SK-N-SH treated with all-trans-retinoic acid at 6 μM for 48 hours (cell line): ENCODE data around the gene MLIP.
A peak's percentile ranks its signal among the peaks of the same experiment; 100 is the strongest.

Source experiments
- ATAC-seq: fragments of 200-7000 bp; cut with Tn5 transposase; 3 replicates; pipeline ENCODE4 v1.9.1; 2020; ENCODE audit warnings: mild to moderate bottlenecking, moderate library complexity
- ARNTL ChIP-seq: fragments of 450-650 bp; formaldehyde crosslinking; IDR thresholded peaks from 2 replicates; pipeline ENCODE4 v1.5.0; 2020; ENCODE audit warnings: low read depth, mild to moderate bottlenecking, moderate library complexity, borderline replicate concordance
- BACH2 ChIP-seq: fragments of 250-450 bp; sonication (Bioruptor Pico); IDR thresholded peaks from 2 replicates; pipeline ENCODE4 v1.9.0; 2021; ENCODE audit warnings: mild to moderate bottlenecking, borderline replicate concordance
- CREB5 ChIP-seq: fragments of 250-450 bp; sonication (Bioruptor Pico); IDR thresholded peaks from 2 replicates; pipeline ENCODE4 v1.5.1; 2020; ENCODE audit warnings: low read depth, mild to moderate bottlenecking, moderate library complexity
- CSDC2 ChIP-seq: fragments of 250-450 bp; sonication (Bioruptor Pico); IDR thresholded peaks from 2 replicates; pipeline ENCODE4 v1.5.0; 2020; ENCODE audit warnings: mild to moderate bottlenecking, moderate library complexity
- ESRRG ChIP-seq: fragments of 250-450 bp; sonication (Bioruptor Pico); IDR thresholded peaks from 2 replicates; pipeline ENCODE4 v1.6.1; 2021; ENCODE audit warnings: mild to moderate bottlenecking
- GLIS3 ChIP-seq: fragments of 250-450 bp; sonication (Bioruptor Pico); IDR thresholded peaks from 2 replicates; pipeline ENCODE4 v1.5.0; 2020; ENCODE audit warnings: mild to moderate bottlenecking, moderate library complexity
- ISL1 ChIP-seq: fragments of 250-450 bp; sonication (Bioruptor Pico); IDR thresholded peaks from 2 replicates; pipeline ENCODE4 v2.1.2; 2022; ENCODE audit warnings: mild to moderate bottlenecking, moderate library complexity
- OSR1 ChIP-seq: fragments of 250-450 bp; sonication (Bioruptor Pico); IDR thresholded peaks from 2 replicates; pipeline ENCODE4 v1.8.0; 2022; ENCODE audit warnings: moderate library complexity, mild to moderate bottlenecking, inconsistent platforms
- PATZ1 ChIP-seq: fragments of 250-450 bp; sonication (Bioruptor Pico); IDR thresholded peaks from 2 replicates; pipeline ENCODE4 v1.8.0; 2020; ENCODE audit warnings: mild to moderate bottlenecking, moderate library complexity, borderline replicate concordance
- PPARA ChIP-seq: fragments of 250-450 bp; sonication (Bioruptor Pico); IDR thresholded peaks from 2 replicates; pipeline ENCODE4 v1.5.0; 2020; ENCODE audit warnings: mild to moderate bottlenecking, borderline replicate concordance
- RARB ChIP-seq: fragments of 250-450 bp; sonication (Bioruptor Pico); IDR thresholded peaks from 2 replicates; pipeline ENCODE4 v1.8.0; 2021; ENCODE audit warnings: mild to moderate bottlenecking, moderate library complexity
- SNAI2 ChIP-seq: fragments of 250-450 bp; sonication (Bioruptor Pico); IDR thresholded peaks from 2 replicates; pipeline ENCODE4 v1.5.0; 2020; ENCODE audit warnings: mild to moderate bottlenecking, moderate library complexity
- TCF4 ChIP-seq: fragments of 250-450 bp; sonication (Bioruptor Pico); IDR thresholded peaks from 2 replicates; pipeline ENCODE4 v1.8.0; 2021; ENCODE audit warnings: mild to moderate bottlenecking, moderate library complexity, borderline replicate concordance
- TOX ChIP-seq: fragments of 250-450 bp; sonication (Bioruptor Pico); IDR thresholded peaks from 2 replicates; pipeline ENCODE4 v1.8.0; 2021; ENCODE audit warnings: mild to moderate bottlenecking, moderate library complexity, borderline replicate concordance
- ZC3H10 ChIP-seq: fragments of 250-450 bp; sonication (Bioruptor Pico); IDR thresholded peaks from 2 replicates; pipeline ENCODE4 v1.5.1; 2021; ENCODE audit warnings: mild to moderate bottlenecking, moderate library complexity
- ZFP30 ChIP-seq: fragments of 450-650 bp; formaldehyde crosslinking; IDR thresholded peaks from 2 replicates; pipeline ENCODE4 v1.5.0; 2022; ENCODE audit warnings: mild to moderate bottlenecking, moderate library complexity
- ZNF565 ChIP-seq: fragments of 450-650 bp; formaldehyde crosslinking; conservative IDR thresholded peaks from 2 replicates; pipeline ENCODE4 v1.5.0; 2020; ENCODE audit warnings: low read depth, mild to moderate bottlenecking, moderate library complexity
- ZNF70 ChIP-seq: fragments of 450-650 bp; formaldehyde crosslinking; IDR thresholded peaks from 2 replicates; pipeline ENCODE4 v1.5.0; 2020; ENCODE audit warnings: mild to moderate bottlenecking, moderate library complexity
- ZNF8 ChIP-seq: fragments of 450-650 bp; formaldehyde crosslinking; IDR thresholded peaks from 2 replicates; pipeline ENCODE4 v1.5.0; 2020; ENCODE audit warnings: mild to moderate bottlenecking, moderate library complexity
- TF ChIP-seq, protein P1 (sequence below): fragments of 250-450 bp; sonication (Bioruptor Pico); IDR thresholded peaks from 2 replicates; pipeline ENCODE4 v1.5.1; 2021; ENCODE audit warnings: mild to moderate bottlenecking, moderate library complexity
- TF ChIP-seq, protein P2 (sequence below): fragments of 250-450 bp; sonication (Bioruptor Pico); IDR thresholded peaks from 2 replicates; pipeline ENCODE4 v1.8.0; 2021; ENCODE audit warnings: low read depth, mild to moderate bottlenecking, moderate library complexity, borderline replicate concordance

Gene MLIP

DNA sequence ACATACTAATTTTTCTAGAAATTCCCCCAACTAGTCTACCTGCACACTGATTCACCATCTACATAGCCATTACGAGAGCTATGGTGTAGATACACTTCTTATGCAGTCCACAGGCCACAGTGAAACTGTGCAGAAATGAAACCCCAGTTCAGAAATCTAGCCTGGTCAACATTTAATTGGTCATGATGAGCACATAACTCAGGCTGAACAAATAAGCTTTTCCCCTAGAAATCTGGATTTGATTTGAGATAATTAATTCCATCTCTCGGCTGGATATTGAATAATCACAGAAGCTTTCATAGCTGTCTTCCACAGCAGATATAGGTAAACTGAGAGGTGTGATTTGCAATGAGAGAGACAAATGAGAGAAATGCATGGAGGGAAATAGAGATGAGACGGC, 174.4 kb downstream of the MLIP start:
- peak; percentile 69 for ATAC-seq
- TF ChIP-seq GLIS3 (CRISPR knock-in tag) (no peak), ESRRG (no peak), ZNF8 (CRISPR knock-in tag) (no peak)

DNA sequence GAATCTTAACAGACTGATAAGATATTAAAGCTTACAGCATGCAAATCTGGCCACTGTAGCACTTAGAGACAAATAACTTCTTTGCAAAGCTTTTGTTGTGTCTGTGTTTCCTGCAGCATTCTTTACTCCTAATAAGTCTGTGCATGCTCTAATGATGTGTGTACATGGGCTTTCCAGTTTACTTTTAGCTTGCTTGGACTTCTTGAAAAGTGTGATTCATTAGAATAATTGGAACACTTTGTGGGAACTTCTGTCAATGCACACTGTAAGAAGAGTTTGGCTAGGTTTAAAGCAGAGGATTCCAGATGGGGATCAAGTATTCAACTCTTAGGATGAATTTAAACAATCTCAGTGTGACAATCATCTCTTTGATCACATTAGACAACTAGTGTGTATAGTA, 174.9 kb downstream of the MLIP start:
- peak; percentile 49 for ATAC-seq
- TF ChIP-seq SNAI2 (CRISPR knock-in tag) (no peak), ZNF70 (CRISPR knock-in tag) (no peak), ZFP30 (no peak), TCF4 (CRISPR knock-in tag) (no peak), BACH2 (CRISPR knock-in tag) (no peak), PPARA (CRISPR knock-in tag) (no peak), CSDC2 (CRISPR knock-in tag) (no peak), ARNTL (no peak), OSR1 (no peak), ZNF565 (CRISPR knock-in tag) (no peak), CREB5 (CRISPR knock-in tag) (no peak)
- TF ChIP-seq, protein P1, sequence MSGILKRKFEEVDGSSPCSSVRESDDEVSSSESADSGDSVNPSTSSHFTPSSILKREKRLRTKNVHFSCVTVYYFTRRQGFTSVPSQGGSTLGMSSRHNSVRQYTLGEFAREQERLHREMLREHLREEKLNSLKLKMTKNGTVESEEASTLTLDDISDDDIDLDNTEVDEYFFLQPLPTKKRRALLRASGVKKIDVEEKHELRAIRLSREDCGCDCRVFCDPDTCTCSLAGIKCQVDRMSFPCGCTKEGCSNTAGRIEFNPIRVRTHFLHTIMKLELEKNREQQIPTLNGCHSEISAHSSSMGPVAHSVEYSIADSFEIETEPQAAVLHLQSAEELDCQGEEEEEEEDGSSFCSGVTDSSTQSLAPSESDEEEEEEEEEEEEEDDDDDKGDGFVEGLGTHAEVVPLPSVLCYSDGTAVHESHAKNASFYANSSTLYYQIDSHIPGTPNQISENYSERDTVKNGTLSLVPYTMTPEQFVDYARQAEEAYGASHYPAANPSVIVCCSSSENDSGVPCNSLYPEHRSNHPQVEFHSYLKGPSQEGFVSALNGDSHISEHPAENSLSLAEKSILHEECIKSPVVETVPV (CRISPR knock-in tag): no peak
- TF ChIP-seq, protein P2, sequence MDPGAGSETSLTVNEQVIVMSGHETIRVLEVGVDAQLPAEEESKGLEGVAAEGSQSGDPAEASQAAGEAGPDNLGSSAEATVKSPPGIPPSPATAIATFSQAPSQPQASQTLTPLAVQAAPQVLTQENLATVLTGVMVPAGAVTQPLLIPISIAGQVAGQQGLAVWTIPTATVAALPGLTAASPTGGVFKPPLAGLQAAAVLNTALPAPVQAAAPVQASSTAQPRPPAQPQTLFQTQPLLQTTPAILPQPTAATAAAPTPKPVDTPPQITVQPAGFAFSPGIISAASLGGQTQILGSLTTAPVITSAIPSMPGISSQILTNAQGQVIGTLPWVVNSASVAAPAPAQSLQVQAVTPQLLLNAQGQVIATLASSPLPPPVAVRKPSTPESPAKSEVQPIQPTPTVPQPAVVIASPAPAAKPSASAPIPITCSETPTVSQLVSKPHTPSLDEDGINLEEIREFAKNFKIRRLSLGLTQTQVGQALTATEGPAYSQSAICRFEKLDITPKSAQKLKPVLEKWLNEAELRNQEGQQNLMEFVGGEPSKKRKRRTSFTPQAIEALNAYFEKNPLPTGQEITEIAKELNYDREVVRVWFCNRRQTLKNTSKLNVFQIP (CRISPR knock-in tag): no peak

DNA sequence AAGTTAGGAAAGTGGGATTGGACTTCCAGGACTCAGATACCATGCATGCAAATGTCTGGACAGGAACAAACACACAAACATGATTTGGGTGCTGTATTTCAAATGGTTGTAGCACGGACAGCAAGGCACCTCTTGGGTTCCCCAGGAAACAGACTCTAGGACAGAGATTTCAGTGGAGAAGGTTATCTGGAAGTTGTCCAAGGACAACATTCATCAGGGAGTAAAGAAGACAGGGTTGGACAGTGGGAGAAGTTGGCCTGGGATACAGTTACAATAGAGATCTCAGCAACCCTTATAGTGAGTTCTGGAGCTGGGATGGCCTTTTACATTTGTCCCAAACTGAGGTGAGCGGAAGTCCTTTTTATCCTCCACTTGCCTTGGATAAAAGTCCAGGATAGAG, 177.2 kb downstream of the MLIP start:
- peak; percentile 13; the same call in 1 of the 3 replicates for ATAC-seq
- TF ChIP-seq GLIS3 (CRISPR knock-in tag) (no peak), CREB5 (CRISPR knock-in tag) (no peak), ZNF70 (CRISPR knock-in tag) (no peak), TOX (CRISPR knock-in tag) (no peak), PATZ1 (CRISPR knock-in tag) (no peak), ZC3H10 (CRISPR knock-in tag) (no peak), OSR1 (no peak), PPARA (CRISPR knock-in tag) (no peak), TCF4 (CRISPR knock-in tag) (no peak), RARB (CRISPR knock-in tag) (no peak), CSDC2 (CRISPR knock-in tag) (no peak), ARNTL (no peak), ISL1 (CRISPR knock-in tag) (no peak), ZNF565 (CRISPR knock-in tag) (no peak), ZFP30 (no peak)
- TF ChIP-seq, protein P2 (CRISPR knock-in tag): no peak
- TF ChIP-seq, all 23 proteins: peak for 0
